Progenitor cell of endocrine pancreas (in vitro differentiated cells): ENCODE measurements around the gene BLM. TPM values are rescaled to one million over a fixed set of nuclear protein-coding genes. Genes with fewer than 3 reads are reported as not detected.

Source experiments
- DNase-seq: peaks from one replicate; pipeline ENCODE4 v3.0.0; 2021; ENCODE audit warnings: low spot score; ENCODE audit not compliant: unreplicated experiment
- H3K27ac Mint-ChIP-seq: 2 replicates; pipeline ENCODE4 v1.8.0; 2021; ENCODE audit warnings: mild to moderate bottlenecking, moderate library complexity, mixed read lengths
- H3K27me3 Mint-ChIP-seq: 2 replicates; pipeline ENCODE4 v1.8.0; 2021; ENCODE audit warnings: mixed read lengths
- H3K36me3 Mint-ChIP-seq: 2 replicates; pipeline ENCODE4 v1.8.0; 2022; ENCODE audit warnings: mixed read lengths; ENCODE audit not compliant: insufficient read depth
- H3K4me1 Mint-ChIP-seq: 2 replicates; pipeline ENCODE4 v1.8.0; 2021; ENCODE audit warnings: low read depth, mixed read lengths
- H3K4me3 Mint-ChIP-seq: 2 replicates; pipeline ENCODE4 v1.8.0; 2021; ENCODE audit warnings: low read depth, mild to moderate bottlenecking, moderate library complexity, mixed read lengths
- H3K9me3 Mint-ChIP-seq: 2 replicates; pipeline ENCODE4 v1.8.0; 2021; ENCODE audit warnings: low read depth, mixed read lengths
- total RNA-seq: library from RNA; stranded (reverse); gene quantifications from 2 replicates; pipeline ENCODE4 v1.2.1, GENCODE V29; 2021
- TF ChIP-seq, protein P1 (sequence below): fragments of 200-600 bp; sonication (generic); IDR thresholded peaks from one replicate; pipeline ENCODE4 v1.5.0; 2021; ENCODE audit warnings: antibody characterized with exemption, mild to moderate bottlenecking; ENCODE audit not compliant: unreplicated experiment

Gene BLM
- total RNA-seq, 1 donor from 2014 or later: 19.6 TPM

- Mint-ChIP-seq H3K27ac (no peak overlapping the region), H3K36me3 (no peaks in the 10 kb centered on the region), H3K27me3 (no peaks in the 10 kb centered on the region), H3K4me3 (no peak overlapping the region), H3K4me1 (peaks cover 9% of the 10 kb centered on the region), H3K9me3 (no peaks in the 10 kb centered on the region)
- TF ChIP-seq, protein P1, sequence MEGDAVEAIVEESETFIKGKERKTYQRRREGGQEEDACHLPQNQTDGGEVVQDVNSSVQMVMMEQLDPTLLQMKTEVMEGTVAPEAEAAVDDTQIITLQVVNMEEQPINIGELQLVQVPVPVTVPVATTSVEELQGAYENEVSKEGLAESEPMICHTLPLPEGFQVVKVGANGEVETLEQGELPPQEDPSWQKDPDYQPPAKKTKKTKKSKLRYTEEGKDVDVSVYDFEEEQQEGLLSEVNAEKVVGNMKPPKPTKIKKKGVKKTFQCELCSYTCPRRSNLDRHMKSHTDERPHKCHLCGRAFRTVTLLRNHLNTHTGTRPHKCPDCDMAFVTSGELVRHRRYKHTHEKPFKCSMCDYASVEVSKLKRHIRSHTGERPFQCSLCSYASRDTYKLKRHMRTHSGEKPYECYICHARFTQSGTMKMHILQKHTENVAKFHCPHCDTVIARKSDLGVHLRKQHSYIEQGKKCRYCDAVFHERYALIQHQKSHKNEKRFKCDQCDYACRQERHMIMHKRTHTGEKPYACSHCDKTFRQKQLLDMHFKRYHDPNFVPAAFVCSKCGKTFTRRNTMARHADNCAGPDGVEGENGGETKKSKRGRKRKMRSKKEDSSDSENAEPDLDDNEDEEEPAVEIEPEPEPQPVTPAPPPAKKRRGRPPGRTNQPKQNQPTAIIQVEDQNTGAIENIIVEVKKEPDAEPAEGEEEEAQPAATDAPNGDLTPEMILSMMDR: no peak
- no peak for DNase-seq
These were observed 33.0 kb downstream of the BLM start for GRCh38 chr15:90750186-90750585.

DNA sequence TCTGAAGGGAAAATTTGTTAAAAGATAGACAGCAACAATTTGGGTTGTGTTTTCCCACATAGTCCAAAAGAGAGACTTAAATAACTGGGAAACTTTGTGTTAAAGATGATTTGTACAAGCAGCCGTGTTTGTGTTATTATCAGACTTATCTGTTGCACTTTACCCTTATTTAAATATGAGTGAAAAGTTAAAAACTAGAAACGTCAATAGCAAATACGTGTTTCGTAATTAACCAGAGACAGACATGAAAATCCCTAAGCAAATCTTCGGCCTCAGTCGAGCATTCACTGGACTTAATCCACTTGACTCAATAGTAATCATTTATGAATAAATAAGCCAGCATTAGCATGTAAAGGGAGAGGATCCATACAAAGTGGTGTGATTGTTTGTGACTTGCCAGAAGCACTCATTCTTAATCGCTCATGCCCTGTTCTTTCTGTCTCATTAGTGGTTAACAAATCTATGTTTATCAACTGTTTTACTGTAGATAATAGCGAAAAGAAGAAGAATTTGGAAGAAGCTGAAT, 34.2 kb downstream of the BLM start:
- DNase-seq: no peak
- TF ChIP-seq, protein P1: no peak
- H3K36me3 Mint-ChIP-seq: peaks cover 3% of the 10 kb centered on the region
- no peak overlapping the region for H3K27ac Mint-ChIP-seq
- H3K4me1 Mint-ChIP-seq: peaks cover 9% of the 10 kb centered on the region
- no peak overlapping the region for H3K4me3 Mint-ChIP-seq
- no peaks in the 10 kb centered on the region for H3K9me3 Mint-ChIP-seq
- H3K27me3 Mint-ChIP-seq: no peaks in the 10 kb centered on the region

DNA sequence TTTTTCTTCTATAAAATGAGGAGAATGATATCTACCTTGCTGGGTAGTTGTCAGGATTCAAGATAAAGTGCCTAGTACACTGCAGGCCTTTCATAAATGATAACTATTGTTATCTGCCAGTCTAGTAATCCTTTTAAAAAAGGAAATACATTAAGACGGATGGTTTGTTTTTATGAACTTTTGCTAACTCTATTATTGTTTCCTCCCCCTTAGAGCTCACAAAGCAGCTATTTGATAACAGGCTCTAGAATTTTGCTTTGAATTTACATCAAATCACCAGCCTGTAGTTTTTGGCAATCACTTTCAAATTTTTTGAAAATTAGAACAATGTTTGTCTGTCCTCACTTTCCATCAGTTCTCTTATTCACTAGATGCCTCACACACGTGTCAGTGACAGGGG, 39.8 kb downstream of the BLM start:
- Mint-ChIP-seq H3K36me3 (peaks cover 5% of the 10 kb centered on the region), H3K9me3 (no peaks in the 10 kb centered on the region), H3K27ac (no peak overlapping the region), H3K27me3 (no peaks in the 10 kb centered on the region), H3K4me1 (no peaks in the 10 kb centered on the region), H3K4me3 (no peak overlapping the region)
- TF ChIP-seq, protein P1: no peak
- no peak for DNase-seq

DNA sequence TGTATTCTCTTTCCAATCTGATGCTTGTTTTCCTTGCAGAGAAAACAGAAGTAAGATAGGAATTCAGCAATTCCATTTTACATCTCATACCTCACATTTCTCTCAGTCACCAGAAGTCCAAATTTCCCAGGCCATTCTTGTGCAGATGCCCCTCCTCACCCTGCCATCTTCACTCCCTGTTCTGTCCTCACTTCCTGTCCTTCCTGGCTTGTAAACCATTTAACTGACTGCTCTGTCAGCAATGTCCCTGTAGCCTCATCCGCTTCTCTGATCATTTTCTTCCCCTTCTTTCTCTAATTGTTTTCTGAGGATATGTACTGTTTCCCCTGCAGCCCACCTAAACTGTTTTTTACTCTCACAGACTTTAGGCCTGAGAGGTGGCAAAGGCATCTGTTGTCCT, 40.3 kb downstream of the BLM start:
- no peaks in the 10 kb centered on the region for H3K4me1 Mint-ChIP-seq
- no peak overlapping the region for H3K27ac Mint-ChIP-seq
- H3K9me3 Mint-ChIP-seq: no peaks in the 10 kb centered on the region
- no peak overlapping the region for H3K4me3 Mint-ChIP-seq
- no peak for DNase-seq
- peaks cover 5% of the 10 kb centered on the region for H3K36me3 Mint-ChIP-seq
- no peaks in the 10 kb centered on the region for H3K27me3 Mint-ChIP-seq
- TF ChIP-seq, protein P1: no peak

DNA sequence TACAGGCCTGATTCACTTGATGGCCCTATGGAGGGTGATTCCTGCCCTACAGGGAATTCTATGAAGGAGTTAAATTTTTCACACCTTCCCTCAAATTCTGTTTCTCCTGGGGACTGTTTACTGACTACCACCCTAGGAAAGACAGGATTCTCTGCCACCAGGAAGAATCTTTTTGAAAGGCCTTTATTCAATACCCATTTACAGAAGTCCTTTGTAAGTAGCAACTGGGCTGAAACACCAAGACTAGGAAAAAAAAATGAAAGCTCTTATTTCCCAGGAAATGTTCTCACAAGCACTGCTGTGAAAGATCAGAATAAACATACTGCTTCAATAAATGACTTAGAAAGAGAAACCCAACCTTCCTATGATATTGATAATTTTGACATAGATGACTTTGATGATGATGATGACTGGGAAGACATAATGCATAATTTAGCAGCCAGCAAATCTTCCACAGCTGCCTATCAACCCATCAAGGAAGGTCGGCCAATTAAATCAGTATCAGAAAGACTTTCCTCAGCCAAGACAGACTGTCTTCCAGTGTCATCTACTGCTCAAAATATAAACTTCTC, 43.6 kb downstream of the BLM start:
- Mint-ChIP-seq H3K27ac (no peak overlapping the region), H3K9me3 (no peaks in the 10 kb centered on the region), H3K4me3 (no peak overlapping the region)

More for the DNA sequence above, 43.6 kb downstream of the BLM start:
- no peaks in the 10 kb centered on the region for H3K4me1 Mint-ChIP-seq
- H3K36me3 Mint-ChIP-seq: peaks cover 4% of the 10 kb centered on the region
- H3K27me3 Mint-ChIP-seq: no peaks in the 10 kb centered on the region
- TF ChIP-seq, protein P1: no peak
- no peak for DNase-seq
